Measurements from ENCODE around the gene GALNT9.
"Not testable (repeated sequence)": the region's sequence is repeated elsewhere in the genome, so short reads cannot be mapped to it uniquely, and the experiment has no call there.

Gene GALNT9

DNA sequence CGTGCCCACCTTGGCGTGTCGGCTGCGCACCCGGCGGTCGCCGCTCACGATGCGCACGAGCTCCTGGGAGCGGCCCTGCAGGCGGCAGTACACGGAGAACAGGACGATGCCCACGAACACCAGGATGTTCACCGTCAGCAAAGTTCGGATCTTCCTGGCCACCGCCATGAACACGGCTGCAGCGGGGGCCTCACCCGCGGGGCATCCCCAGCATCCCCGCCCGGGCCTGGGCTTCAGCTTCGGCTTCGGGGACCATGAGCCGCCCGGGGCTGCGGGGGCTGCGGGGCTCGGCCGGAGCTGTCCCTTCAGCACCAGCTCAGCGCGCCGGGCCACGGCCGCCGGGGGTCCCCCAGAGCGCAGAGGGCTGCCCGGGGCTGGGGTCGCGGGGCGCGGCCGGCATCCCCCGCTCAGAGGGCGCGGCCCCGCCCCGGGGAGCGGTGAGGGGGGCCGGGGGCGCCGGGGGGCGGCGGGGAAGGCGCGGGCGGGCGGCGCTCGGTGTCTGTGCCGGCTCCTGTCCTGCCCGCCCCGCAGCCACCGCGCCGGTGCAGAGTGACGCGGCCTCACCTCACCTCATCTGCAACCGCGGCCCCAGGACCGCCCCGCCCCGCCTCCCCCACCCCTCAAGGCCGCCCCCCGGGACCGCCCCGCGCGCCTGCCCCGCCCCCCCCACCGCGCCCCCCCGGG, at the start of gene GALNT9:
Gene GALNT9 (minus strand): TSS at position 554 of the 684 bp plus-strand sequence. CDS start 386 bp downstream, at position 168.
- in situ Hi-C loops (cut with MboI; ENCODE audit: low sequenced_read_pairs): no loop called here

- in situ Hi-C loops (cut with MboI; ENCODE audit: low sequenced_read_pairs): not testable (repeated sequence)
Observed at GRCh38 chr12:132379057-132379456, 49.7 kb upstream of the GALNT9 start.

GRCh38 chr12:132377147-132377546, 47.8 kb upstream of the GALNT9 start:
- in situ Hi-C loops (cut with MboI; ENCODE audit: low sequenced_read_pairs): no loop called here

DNA sequence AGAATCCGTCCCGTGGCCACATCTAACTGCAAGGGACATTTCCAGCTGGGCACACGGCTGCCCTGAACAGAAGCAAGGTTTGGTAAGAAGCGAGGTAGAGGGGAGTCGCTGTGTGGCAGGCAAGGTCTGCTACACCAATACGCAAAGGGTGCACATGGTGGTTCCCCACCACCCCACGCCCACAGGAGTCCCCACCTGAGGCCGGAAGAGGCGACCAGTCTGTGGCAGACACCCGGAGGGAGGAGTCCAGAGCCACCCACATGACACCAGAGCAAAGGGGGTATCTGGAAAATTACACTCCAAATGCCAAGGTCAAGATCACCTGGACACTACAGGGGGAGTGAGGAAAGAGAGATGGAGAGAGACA, 47.1 kb upstream of the GALNT9 start:
- in situ Hi-C loops (cut with MboI; ENCODE audit: low sequenced_read_pairs): no loop called here

GRCh38 chr12:132375747-132376463, 46.5 kb upstream of the GALNT9 start:
- in situ Hi-C loops (cut with MboI; ENCODE audit: low sequenced_read_pairs): no loop called here

GRCh38 chr12:132374612-132375445, 45.4 kb upstream of the GALNT9 start:
- in situ Hi-C loops (cut with MboI; ENCODE audit: low sequenced_read_pairs): no loop called here

DNA sequence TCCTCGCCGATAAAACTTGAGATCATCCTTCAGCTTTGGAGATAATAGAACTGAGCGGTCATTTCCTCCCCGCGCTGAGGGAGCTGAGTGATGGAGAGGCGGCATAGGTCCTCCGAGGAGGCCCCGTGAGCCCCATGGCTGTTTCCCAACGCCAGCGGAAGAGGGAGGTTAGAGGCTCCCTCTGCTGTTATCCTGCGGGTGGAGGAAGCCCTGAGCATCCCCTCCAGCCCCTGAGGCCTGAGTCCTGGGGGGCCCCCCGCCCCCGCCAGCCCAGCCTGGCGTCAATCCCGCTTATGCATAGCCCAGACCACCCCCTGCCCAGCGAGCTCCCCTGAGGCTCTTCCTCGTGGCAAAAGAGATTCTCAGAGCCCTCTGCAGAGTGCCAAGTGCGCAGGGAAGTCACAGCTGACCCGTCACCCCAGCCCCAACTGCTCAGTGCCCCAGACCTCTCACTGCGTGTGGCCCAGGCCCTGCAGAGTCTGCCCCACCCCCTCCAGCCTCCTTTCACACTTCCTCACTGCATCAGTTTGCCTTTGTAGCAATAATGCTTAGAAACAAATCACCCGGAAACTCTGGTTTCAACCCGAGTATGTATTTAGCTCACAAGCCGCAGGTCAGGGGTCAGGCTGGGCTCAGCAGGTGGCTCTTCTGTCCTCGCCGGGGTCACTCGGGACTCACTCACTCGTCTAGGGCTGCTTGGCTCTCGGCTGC, 44.7 kb upstream of the GALNT9 start:
- in situ Hi-C loops (cut with MboI; ENCODE audit: low sequenced_read_pairs): no loop called here

DNA sequence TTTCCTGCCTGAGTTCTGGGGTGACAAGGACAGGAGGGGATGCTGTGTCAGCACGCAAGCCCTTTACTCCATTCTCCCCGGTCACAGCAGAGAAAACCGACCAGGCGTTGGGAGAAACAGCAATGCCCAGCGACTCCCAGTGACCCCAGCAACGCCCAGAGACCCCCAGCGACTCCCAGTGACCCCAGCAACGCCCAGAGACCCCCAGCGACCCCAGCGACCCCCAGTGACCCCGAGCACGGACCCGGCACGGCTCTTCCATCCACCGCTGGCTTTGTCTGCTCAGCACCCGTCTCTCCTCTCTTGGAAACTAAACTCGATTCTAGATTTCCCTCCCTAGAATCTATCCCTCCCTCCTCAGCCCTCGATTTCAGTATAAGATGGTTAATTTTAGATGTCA, 38.5 kb upstream of the GALNT9 start:
- in situ Hi-C loops (cut with MboI; ENCODE audit: low sequenced_read_pairs): no loop called here

DNA sequence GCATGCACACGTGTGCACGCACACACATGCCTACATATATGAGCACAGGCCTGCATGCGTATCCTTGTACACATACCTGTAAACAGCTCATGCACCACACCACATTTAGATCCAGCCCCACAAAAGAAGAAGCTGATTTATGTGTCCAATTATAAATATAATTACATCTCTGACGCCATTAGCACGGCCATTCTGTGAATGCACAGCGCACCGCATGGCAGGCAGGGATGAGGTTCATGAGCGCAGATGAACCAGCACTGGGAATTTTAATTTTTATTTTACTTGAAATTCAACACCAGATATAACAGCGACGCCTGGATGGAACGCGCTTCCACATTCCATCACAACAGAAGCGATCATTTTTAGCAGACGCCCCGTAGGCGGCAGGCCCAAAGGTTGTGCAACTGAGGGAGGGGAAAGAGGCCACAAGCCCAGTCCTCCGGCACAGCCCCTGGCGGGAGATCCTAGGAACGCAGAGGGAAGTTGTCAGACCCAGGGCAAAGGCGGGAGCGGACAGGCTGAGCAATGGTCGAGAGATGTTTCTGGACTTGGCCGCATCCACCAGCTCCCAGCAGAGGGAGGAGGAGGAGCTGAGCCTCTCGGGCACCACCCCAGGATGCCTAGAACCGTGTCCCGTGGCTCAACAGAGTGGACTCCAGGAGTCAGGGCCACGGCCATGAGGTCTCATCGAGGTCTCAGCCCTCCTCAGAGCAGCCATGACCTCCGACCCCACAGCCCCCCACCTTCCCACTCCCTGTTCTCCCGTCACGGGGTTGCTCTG, 37.9 kb upstream of the GALNT9 start:
- in situ Hi-C loops (cut with MboI; ENCODE audit: low sequenced_read_pairs): no loop called here

- in situ Hi-C loops (cut with MboI; ENCODE audit: low sequenced_read_pairs): no loop called here
Observed at GRCh38 chr12:132366341-132366861, 37.0 kb upstream of the GALNT9 start.

DNA sequence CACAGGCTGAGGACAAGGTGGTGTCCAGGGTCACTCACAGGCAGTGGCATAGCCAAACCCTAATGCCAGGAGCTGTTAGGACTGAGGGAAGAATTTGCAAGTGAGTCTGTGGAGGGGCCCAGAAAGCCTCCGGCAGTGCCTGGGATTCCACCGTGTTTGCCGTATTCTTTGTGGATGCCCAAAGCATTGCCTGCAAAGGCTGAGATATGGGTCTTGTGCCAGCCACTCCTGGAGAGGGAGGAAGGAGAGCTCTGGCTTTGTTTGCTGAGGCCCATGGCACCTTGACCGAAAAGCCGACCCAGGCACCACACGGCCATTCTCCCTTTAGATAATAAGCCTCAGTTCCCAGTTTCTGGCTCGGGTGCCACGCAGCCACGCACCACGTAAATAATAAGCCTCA, 35.8 kb upstream of the GALNT9 start:
- in situ Hi-C loops (cut with MboI; ENCODE audit: low sequenced_read_pairs): no loop called here

DNA sequence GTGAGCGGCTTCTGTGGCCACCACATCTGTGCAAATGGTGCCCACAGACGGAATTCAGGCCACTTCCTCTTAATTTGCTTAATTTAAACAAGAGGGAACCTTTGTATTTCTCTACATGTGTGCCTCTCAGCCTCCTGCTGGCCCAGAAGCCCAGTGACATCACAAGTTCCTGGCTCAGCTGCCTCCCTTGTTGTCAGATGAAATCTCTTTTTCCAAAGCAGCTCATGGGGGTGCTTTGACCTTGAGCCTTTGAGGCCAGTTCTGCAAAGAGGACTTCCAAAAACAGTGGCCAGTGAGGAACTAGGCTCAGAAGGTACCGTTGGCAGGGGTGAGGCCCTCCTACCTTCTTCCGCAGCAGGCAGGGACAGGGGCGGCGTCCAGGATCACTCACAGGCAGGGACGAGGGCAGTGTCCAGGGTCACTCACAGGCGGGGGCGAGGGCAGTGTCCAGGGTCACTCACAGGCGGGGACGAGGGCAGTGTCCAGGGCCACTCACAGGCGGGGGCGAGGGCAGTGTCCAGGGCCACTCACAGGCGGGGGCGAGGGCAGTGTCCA, 35.0 kb upstream of the GALNT9 start:
- in situ Hi-C loops (cut with MboI; ENCODE audit: low sequenced_read_pairs): no loop called here

DNA sequence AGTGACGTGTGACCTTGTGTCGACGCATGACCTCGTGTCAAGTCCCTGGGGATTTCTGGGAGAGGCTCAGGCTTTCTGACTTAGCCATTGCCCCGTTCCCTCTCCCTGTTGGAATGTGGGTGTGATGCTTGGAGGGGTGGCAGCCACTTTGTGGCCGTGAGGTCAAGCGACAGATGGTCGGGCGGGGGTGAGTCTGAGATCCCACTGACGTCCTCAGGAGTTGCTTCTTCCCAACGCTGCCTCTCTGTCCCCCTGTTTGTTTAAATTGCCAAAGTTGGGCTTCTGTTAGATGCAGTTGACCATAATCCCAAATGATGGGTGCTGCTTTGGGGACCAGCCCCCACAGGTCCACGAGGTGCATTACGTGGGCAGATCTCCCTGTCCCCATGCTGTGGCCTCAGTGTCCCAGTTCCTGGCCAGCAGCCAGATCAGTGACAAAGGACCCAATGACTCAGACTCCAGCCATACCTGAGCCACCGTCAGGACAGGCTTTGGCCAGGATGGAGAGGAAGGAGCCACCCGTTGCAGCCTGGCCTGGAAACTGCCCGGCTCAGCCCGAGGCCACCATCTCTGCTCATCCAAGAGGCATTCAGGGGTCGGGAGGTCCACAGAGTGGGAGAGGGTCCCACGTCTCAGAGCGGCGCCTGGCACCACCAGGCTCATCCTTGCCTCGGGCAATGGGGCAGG, 34.4 kb upstream of the GALNT9 start:
- in situ Hi-C loops (cut with MboI; ENCODE audit: low sequenced_read_pairs): no loop called here

DNA sequence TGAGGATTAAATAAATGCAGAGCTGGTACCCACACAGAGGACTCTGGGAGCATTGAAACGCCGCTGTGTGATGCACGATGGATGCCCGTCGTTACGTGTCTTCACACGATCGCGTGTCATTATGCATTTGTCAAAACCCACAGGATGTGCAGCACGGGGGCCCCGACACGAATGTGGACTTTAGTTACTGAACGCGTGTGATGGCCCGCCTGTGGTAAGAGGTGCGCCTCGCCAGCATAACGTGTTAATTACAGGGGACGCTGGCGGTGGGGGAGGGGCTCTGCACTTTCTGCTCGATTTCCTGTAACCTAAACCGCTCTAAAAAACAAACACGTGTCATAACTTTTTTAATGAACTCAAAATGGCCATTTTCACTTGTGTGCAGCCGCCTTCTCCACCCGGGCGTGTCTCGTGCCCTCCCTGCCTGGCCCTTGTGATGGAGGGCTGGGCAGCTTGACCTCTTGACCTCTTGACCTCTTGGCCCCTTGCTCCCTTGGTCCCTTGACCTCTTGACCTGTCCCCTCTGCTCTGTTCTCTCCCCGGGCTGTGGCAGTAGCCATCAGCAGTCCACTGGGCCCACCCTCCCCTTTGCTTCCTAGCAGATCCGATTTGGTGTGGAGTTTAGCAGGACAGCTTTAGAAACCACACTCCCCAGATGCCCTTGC, 33.7 kb upstream of the GALNT9 start:
- in situ Hi-C loops (cut with MboI; ENCODE audit: low sequenced_read_pairs): no loop called here

GRCh38 chr12:132360906-132361777, 31.8 kb upstream of the GALNT9 start:
- in situ Hi-C loops (cut with MboI; ENCODE audit: low sequenced_read_pairs): no loop called here

DNA sequence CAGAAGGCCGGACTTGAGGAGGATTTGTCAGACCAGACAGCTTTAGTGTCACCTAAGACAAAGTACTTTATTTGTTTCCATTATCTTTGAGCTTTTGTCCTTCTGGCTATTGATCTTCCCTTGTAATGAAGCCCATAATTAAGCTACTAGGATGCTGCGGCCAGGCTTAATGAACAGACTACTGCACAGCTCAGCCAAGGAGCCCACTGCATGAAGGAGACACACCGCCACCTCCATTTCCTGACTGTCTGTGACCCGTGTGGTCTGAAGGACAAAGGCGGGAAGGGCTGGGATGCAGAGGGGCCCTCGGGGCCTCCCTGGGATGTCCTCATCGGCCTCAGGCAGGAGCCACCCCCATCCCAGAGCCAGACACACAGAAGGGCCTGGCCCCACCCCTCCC, 31.0 kb upstream of the GALNT9 start:
- in situ Hi-C loops (cut with MboI; ENCODE audit: low sequenced_read_pairs): no loop called here

DNA sequence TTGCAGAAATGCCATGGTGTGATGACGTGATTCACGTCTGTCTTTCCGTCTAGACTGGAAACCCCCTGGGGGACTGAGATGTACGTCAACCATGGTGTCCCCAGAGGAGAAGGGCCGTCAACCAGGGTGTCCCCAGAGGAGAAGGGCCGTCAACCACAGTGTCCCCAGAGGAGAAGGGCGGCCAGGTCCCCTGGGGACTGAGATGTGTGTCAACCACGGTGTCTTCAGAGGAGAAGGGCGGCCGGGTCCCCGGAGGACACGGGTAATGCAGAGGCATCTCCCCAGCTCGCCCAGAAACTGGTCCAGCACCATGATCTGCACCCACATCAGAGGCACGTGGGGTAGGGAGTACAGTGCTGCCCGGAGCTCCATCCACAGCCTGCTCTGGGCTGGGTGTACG, 30.6 kb upstream of the GALNT9 start:
- in situ Hi-C loops (cut with MboI; ENCODE audit: low sequenced_read_pairs): no loop called here

DNA sequence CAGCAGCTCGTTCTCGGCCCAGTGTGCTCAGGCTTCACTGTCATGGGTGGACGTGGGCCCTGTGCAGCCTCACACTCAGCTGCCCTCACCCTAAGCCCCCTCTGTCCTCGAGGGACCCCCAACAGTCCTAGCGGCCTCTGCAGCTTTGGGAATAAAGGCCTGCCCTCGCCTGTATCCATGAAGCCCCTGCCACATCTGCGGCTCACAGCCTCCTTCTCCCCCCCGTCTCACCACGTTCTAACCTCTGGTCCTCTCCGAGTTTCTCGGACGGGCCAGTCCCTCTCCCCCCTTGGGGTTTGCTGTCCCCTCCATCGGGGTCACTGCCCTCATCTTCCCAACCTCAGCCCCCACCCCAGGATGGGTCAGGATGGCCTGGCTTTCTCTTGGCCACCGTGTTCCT, 30.2 kb upstream of the GALNT9 start:
- in situ Hi-C loops (cut with MboI; ENCODE audit: low sequenced_read_pairs): no loop called here

Measured in HL-60/S4 (cell line).